Activated naive CD4-positive, alpha-beta T cell (primary cell): ENCODE results near the gene YPEL5.
A peak's percentile ranks its signal among the peaks of the same experiment; 100 is the strongest.

Experiments used
- DNase-seq, 4 experiments: peaks; one replicate each; lab custom pipeline; 2025; lab: John Stamatoyannopoulos, UW

YPEL5 gene

DNA sequence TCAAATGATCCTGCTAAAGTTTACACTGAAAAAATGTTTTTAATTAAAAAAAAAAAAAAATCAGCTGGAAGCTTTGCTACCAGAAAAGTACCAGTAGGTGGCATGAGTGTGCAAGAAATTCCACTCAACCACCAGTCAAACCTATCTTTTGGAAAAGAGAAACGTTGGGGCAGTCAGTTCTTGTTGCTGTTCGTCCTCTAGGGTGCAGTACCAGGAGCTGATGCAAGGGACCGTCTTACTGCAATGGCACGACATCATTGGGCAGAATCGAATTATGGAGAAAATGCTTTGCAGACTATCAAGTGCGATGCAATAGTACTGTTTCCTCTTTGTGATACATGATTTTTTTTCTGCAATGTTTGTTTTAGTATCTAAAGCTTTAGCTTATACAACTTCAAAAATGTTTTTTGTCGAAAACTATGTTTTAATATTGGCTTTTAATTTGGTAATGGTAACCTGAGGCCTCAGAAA, 18.3 kb downstream of the YPEL5 start:
- DNase-seq = peak in 2 of 4 experiments; percentile 13 to 25

DNA sequence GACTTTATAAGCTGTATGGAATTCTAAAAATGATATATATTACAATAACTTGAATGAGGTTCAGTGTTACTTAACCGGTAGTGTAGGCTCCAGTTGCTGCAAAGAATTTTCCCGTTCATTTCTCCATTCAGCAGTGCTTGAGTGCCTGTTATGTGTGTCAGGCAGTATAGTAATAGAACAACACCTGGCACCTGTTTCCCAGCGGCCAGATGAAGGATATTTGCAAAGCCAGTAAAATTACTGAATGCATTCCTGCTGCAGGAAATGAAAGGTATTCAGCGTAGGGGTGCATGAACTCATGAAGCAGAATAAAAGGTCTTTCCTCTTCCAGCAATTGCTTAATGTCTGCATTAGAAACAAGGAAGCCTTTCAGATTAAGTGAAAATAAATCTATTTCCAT, 18.8 kb downstream of the YPEL5 start:
- DNase-seq = no peak

DNA sequence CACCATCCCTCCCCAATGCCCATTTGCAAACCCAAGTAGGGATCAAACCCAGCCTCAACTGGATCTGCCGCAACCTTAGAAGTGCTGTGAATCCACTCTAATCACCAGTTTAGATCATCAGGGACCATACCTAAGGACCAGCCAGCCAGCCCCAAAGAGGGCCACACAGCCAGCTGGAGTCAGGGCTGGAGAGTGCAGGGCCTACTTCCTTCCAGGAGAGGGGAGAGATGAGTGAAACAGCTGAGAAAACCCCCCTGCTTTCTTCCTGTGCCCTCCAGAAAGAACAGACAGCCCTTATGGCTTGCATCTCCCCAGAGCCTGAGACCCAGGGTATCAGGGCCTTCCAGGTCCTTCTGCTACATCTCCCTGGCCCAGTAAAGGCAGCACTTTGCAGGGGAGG, 25.8 kb downstream of the YPEL5 start:
- DNase-seq = no peak

DNA sequence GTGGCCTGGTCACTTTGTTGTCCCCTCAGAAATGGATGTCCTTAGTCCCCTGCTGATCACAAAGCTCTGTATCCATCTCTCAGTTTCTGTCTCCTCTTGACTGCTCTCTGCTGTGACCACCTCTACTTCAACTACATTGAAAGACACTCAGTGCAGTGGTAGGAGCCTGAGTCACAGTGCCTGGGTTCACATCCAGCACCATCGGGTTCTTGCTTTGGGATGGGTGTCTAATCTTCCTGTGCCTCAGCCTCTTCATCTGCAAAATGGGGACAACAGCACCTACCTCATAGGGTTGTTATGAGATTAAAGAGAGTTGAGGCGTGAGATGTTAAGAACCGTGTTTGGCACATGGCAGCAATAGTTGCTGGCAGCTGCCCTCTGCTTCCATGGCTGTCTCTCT, 30.6 kb downstream of the YPEL5 start:
- DNase-seq = no peak

DNA sequence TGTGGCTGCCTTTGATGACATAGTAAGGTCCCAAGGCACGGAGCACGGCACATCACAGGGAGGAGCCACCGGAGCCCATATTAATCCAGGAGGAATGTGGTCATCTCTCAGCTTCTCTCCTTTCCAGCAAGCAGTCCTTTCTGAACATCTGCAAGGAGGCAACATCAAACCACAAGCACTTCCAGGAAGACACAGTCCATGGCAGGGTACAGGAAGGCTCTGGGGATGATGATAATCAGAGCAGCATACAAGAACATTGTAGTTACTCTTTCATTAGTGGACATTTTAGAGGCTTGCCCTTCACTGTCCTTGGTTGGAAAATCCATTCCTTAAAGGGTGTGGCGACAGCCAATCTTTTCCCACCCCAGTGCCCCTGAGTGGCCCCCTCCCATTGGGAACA, 31.1 kb downstream of the YPEL5 start:
- DNase-seq = no peak

DNA sequence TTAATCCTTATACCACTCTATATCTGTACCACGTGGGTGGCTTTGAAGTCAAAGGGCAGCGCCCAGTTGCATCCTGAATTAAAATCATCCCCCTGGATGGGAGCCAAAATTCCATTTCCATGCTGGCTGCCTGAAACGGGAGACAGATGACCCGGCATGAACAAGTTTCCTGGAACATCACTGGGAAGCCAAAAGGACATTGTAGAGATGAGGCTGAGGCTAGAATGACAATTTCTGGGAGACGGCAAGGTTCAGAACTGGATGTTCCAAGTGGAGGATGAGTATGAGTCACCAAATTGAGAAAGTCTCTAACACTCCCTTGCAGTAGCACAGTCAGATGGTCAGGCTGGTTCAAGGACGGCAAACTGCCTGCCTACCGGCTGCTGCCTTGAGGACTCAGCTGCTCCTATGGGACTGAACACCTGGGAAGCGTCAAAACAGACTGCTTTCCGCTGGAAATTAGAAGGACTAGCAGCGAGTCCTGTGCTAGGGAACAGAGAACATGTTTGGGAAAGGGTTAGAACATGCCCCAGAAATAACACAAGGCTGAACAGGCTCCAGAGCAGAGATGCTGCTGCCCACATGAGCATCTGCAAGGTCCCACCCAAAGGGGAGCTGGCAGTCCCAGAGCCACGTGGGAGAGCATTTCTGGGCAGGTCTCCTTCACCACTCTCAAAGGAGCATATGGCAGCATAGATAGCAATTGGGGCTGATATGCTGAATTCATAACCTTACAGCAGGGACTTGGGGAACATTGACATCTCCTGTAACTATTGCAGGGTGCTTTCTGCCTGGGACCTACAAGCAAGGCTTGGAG, 32.0 kb downstream of the YPEL5 start:
- DNase-seq = no peak

DNA sequence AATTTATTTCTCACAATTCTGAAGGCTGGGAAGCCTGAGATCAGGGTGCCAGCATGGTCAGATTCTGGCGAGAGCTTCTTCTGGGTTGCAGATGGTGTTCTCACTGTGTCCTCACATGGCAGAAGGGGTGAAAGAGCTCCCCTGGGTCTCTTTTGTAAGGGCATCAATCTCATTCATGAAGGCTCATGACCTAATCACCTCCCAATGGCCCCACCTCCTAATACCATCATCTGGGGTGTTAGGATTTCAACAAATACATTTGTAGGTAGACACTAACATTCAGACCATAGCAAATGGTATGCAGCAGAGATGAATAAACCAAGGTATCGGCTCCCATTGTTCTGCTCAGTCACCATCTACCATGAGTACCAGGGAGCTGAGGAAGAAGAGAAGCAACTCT, 32.7 kb downstream of the YPEL5 start:
- no peak for DNase-seq

DNA sequence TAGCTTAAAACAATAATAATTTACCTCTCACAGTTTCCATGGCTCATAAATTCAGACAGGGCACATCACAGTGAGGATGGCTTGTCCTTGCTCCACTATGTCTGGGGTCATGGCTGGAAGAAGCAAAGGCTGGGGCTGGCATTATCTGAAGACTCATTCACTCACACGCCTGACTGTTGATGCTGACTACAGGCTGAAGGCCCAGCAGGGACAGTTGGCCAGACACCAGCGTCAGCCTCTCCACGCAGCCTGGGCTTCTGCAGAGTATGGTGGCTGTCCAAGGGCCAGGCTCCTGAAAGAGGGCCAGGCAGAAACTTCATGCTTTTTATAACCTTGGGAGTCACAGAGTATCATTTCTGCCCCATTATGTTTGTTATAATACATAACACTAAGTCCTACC, 33.4 kb downstream of the YPEL5 start:
- DNase-seq = no peak

DNA sequence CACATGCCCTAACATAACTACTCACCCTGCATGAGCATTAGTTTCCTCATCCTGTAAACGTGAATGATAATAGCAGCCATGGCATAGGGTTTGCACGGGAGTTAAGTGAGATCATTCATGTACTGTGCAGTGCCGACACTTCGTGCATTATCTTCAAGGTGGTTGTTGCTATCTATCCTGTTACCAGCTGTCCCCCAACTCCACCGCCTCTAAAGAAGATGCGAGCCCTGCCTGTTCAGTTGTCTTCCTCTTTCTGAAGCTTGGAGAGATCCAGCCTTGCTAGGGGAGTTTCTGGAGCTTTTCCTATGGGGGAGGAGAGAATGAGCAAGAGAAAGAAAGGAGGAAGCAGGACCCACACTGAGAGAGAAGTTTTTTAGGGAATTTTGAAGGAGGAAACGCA, 34.4 kb downstream of the YPEL5 start:
- no peak for DNase-seq

DNA sequence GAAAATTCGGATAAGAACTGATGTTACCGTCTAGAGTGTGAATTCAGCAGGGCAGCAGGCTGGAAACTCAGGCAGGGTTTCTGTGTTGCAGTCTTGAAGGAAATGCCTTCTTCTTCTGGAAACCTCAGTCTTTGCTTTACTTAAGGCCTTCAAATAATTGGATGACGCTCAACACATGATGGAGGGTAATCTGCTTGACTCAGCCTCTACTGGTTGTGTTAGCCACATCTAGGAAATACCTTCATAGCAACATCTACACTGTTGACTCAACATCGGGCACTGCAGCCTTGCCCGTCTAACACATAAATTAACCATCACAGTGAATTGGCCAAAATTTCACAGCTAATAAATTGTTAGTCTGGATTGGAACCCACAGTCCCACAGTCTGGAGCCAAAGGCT, 37.2 kb downstream of the YPEL5 start:
- no peak for DNase-seq

DNA sequence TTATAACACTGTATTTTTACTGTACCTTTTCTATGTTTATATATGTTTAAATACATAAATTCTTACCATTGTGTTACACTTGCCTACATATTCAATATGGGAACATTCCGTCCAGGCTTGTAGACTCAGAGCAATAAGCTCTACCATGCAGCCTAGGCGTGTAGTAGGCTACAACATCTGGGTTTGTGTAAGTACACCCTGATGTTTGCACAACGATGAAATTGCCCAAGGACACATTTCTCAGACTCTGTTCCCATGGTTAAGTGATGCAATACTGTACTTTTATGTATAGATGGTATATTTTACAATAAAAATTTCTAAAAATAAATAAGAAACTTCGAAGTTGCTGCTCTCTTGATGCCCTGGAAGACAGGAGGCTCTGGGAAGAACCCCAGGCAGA, 38.4 kb downstream of the YPEL5 start:
- no peak for DNase-seq

DNA sequence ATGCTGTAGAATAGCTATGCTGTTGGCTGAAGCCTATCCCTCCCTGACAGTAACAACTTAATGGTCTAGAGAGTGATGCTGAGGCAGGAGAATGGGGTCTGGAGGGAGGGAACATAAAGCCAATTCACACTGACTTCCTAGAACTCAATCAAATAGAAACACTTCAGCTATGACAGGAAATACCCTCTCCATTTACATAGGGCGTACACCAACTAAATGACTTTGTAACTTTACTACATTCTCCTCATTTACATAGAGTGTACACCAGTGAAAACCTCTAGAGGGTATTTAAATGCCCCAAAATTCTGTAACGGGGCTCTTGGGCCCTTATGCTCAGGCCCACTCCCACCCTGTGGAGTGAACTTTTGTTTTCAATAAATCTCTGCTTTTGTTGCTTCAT, 41.5 kb downstream of the YPEL5 start:
- no peak for DNase-seq

DNA sequence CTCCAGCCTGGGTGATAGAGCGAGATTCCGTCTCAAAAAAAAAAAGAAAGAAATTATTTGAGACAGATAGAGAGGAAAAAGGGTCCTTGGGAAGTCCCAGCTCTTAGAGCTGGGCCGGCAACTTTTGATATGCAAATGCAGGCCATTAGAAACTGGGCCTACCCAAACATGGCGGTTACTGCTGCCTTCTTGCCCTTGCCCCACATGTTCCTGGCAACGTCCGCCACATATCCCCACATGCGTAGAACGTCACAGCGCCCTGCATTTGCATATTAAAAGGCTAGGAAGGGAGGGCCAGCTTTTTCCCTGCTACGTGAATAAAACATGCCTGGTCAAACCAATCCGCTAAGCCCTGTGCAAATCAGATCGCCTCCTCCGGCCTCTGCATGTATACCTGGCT, 43.8 kb downstream of the YPEL5 start:
- DNase-seq = no peak

DNA sequence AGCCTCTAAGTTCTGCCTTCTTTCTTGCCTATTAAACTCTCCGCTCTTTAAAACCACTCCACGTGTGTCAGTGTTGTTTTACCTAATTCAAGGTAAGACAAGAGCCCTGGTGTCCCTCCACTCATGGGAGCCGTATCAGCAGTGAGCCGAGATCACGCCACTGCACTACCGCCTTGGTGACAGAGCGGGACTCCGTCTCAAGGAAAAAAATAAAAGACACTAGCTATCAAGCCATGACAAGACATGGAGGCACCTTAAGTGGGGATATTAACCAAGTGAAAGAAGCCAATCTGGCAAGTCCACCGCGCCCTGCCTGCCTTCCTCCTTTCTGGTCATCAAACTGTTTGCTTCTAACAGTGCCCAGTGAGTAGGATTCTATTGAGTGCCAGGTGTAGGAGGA, 44.3 kb downstream of the YPEL5 start:
- no peak for DNase-seq

DNA sequence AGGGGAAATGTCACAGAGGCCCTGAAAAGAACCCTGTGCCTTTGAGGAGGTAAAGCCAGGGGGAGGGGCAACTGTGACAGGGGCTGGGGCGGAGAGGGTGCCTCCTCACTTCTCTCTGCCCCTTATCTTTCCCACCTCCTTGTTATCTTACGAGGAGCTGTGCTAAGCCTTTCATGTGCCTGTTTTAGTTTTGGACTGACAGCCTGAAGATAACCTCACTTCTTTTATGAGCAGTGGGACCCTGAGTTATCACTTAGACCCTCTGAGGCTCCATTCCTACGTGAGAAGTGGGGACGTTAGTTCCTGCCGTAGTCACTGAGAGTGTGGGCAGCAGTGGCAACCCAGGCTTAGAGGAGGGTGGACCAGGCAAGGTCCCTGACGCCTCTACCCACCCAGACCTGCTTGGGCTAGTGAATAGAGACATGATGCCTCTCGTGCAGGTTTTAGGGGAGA, 45.0 kb downstream of the YPEL5 start:
- no peak for DNase-seq

DNA sequence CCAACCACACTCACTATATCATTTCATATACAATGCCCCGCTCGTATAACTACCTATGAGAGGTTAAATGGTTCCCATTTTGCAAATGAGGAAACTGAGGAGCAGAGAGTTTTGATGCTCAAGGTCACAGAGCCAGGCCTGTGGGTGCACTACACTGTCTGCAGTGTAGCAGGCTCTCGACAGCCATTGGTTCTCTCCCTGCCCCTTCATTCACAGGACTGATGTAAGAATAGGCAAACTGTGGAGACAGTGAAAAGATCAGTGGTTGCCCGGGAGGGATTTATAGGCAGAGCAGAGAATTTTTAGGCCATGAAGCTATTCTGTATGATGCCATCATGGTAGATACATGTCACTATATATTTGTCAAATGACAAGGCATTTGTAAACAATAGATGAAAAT, 45.5 kb downstream of the YPEL5 start:
- no peak for DNase-seq

DNA sequence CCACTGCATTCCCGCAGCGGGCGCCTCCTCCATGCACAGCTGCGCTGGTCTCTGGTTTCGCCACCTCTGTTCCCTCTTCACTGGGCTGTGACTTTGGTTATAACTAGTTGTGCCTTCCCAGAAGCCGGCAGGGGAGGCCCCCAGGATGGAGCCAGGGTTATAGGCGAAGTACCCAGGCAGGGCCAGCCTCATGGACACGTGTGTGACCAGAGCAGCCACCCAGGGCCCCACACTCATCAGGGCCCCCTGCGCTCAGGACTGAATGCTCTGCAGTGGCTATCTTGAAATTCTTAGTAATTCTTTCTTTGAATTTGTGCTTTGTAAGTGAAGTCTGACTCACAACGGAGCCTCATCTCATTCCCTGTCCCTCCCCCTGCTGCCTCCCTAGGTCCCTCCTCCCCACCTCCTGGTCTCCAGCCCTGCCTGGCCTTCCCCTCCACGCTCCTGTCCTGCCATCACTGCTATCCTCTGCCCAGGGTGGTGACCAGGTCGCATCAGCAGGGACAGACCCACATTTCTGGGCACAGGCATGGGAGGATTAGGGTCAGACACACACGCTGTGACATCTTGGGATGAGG, 46.4 kb downstream of the YPEL5 start:
- DNase-seq = no peak

DNA sequence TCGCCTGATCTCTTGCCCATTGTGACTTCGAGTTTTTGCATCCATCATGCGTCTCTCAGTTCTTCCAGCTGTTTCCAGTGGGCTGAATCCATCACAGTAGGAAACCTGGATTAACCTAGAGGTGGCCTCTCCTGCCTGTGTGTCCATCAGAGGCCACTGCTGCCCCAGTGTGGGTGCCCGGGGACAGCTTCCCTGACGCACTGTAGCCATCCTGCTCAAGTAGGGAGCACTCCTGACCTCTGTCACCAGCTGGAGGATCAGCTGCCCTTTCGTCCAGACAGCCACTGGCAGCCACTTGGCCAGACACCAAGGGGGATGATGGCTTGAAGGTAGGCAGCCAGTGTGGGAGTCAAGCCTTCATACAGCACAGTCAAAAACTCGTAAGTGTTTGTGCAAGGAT, 47.6 kb downstream of the YPEL5 start:
- DNase-seq = no peak

DNA sequence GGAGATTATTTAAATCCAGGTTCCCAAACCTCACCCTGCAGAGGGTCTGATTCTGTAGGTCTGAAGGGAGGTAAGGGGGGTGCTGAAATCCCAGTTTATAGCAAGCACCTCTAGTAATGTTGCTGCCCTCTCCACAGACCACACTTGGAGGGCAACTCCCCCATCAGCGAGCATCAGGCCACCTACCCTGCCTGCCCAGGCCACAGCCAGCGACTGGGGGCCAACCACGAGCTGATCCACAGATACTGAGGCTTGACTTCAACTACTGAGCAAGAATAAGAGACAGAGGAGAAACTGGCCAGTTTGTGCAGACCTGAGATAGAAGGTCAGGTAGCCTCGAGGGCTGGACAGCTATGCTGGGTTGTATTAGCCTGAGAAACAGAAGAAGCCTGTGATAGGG, 48.2 kb downstream of the YPEL5 start:
- DNase-seq = no peak

DNA sequence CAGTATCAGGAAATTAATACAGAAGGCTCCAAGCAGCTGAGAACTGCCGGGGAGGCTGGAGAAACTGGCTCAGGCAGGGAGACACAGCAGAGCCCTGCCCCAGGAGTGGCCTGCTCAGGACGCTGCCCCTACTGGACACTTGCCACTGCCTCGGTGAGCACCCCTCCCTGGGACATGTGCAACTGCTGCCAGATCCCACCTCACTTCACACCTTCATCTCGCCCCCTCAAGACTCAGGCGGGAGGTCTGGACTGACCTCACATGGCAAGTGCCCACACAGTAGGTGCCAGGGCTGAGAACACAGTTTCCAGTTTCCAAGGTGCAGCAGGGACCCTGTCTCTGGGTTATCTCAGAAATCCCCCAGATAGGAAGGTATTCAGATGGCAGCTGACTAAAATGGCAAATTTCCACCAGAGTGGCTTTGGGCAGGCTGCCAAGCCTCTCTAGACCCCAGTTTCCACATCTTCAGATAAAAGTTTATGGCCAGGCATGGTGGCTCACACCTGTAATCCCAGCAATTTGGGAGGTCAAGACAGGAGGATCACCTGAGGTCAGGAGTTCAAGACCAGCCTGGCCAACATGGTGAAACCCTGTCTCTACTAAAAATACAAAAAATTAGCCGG, 50.9 kb downstream of the YPEL5 start:
- no peak for DNase-seq

DNA sequence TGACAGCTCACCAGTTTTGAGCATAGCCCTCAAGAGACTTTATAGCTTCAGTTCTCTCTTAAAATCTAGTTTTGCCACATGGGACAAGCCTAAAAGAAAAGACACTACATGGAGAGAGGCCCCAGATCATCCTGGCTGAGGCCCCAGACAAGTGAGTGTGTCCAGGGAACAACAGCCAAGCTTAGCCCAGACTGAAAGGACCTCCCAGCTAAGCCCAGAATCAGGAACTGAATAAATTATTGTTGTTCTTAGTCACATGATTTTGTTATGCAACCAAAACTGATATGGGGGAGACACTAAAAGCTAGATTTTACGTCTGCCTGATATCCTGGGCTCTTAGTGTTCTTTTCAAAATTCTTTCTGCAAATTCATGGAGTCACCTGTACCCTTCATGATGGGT, 55.2 kb downstream of the YPEL5 start:
- DNase-seq = no peak

DNA sequence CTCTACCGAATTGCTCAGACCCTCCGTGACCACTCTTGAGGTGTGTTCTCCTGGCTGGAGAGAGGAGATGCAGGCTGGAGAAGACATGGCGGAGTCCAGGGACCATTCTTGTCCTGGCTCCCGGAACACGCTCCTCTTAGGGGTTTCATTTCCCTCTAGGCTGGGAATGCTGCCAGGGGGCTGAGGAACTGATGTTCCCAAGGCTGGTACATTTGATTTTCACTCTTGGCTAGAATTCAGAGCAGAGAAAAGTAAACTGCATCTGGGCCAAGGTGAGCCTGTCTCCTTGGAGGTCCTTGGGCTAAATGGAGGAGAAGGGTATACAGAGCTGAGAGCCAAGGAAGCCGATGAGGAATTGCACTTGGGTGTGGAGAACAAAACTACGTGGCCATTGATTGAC, 56.3 kb downstream of the YPEL5 start:
- no peak for DNase-seq

DNA sequence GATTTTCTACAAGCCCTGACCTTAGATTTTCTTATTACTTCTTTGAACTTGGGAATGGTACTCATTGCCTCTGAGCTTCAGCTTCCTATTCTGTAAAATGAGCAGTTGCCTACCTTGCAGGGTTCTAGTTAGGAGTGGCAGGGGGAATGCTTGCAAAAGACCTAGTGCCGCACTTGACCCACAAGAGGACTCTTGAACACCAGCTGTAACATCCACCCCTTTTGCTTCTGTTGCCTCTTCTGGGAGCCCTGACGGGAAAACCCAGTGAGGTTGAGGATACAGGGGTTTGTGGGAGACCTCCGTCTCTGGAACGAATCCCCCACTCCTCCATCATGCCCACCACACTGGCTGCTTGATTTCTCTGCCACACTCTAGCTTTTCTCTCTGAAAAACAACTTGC, 57.5 kb downstream of the YPEL5 start:
- no peak for DNase-seq
